ENCODE data around the gene OR5K1. TPM values are rescaled to one million over a fixed set of nuclear protein-coding genes. Genes with fewer than 3 reads are reported as not detected.

The OR5K1 gene
- total and polyA plus RNA-seq, 2 donors, result 0.02 TPM; not detected in 1

Other genes starting within 250 kb of the OR5K1 start
- not detected for gene OR5H6, start 199.0 kb upstream of the OR5K1 start, total RNA-seq
- gene OR5H6, start 199.0 kb upstream of the OR5K1 start, polyA plus RNA-seq, result not detected
- gene OR5H2, start 180.7 kb upstream of the OR5K1 start, total RNA-seq, result not detected
- not detected for gene OR5H2, start 180.7 kb upstream of the OR5K1 start, polyA plus RNA-seq
- not detected for gene OR5K4, start 109.3 kb upstream of the OR5K1 start, total RNA-seq
- not detected for gene OR5K4, start 109.3 kb upstream of the OR5K1 start, polyA plus RNA-seq
- gene OR5K3, start 72.5 kb upstream of the OR5K1 start, total RNA-seq, result not detected
- not detected for gene OR5K3, start 72.5 kb upstream of the OR5K1 start, polyA plus RNA-seq
- gene OR5K2, start 34.5 kb downstream of the OR5K1 start, total RNA-seq, result not detected
- gene OR5K2, start 34.5 kb downstream of the OR5K1 start, polyA plus RNA-seq, result not detected
- gene CLDND1, start 59.7 kb downstream of the OR5K1 start, total RNA-seq, result 65.2 TPM
- gene CLDND1, start 59.7 kb downstream of the OR5K1 start, polyA plus RNA-seq, result 60.1 TPM
- 0.47 TPM for gene GPR15, start 68.8 kb downstream of the OR5K1 start, total RNA-seq
- 1.0 TPM for gene GPR15, start 68.8 kb downstream of the OR5K1 start, polyA plus RNA-seq
- 17.2 TPM for gene CPOX, start 130.4 kb downstream of the OR5K1 start, total RNA-seq
- gene CPOX, start 130.4 kb downstream of the OR5K1 start, polyA plus RNA-seq, result 28.6 TPM

Data from thymus (tissue), 2 donors.